NCI-H345 treated with DMSO at 0.1 percent for 48 hours (cell line): ENCODE measurements around the gene STIM1.
"Not testable (repeated sequence)": the region's sequence is repeated elsewhere in the genome, so short reads cannot be mapped to it uniquely, and the experiment has no call there.

Source experiments
- DNase-seq: peaks from one replicate; lab custom pipeline; 2025; ENCODE audit not compliant: unreplicated experiment; lab: John Stamatoyannopoulos, UW

STIM1 gene

DNA sequence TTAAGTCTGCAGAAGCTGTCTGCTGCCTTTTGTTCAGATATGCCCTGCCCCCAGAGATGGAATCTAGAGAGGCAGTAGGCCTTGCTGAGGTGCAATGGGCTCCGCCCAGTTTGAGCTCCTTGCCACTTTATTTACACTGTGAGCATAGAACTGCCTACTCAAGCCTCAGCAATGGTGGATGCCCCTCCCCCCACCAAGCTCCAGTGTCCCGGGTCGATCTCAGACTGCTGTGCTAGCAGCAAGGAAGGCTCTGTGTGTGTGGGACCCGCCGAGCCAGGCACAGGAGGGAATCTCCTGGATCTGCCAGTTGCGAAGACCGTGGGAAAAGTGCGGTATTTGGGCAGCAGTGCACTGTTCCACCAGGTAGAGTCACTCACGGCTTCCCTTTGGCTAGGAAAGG lies 161.1 kb downstream of the STIM1 start:
- DNase-seq = not testable (repeated sequence)

DNA sequence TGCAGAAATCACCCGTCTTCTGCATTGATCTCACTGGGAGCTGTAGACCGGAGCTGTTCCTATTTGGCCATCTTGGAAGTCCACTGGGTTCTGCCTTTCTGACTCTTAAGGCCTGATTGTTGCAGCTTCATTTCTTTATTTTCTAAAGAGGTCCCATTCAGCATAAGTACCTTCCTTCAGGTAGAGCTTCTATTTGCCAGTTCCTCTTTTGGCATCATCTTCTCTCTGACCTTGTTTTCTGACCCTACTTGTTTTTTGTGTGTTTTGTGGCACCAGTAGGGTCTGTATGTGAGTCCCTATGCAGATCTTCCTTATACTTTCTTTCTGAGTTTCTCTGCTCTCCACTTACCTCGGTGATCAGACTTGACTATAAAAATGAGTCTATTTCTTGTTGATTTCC lies 161.7 kb downstream of the STIM1 start:
- DNase-seq = no peak

DNA sequence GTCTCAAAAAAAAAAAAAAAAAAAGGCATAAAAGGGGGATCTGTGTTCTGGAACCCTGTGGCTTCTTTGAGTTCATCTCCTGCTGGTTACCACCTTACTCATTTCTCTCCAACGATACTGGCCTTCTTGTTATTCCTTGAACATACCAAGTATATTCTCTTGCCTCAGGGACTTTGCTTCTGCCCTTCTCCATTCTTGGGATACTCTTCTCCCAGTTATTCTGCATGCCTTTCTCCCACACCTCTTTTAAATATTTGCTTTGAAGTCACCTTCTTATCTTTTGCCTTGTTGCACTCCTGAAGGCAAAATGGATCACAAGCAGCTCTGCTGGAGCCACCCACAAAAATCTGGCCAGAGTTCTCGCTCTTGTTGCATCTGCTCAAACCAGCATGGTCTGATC lies 163.2 kb downstream of the STIM1 start:
- no peak for DNase-seq

DNA sequence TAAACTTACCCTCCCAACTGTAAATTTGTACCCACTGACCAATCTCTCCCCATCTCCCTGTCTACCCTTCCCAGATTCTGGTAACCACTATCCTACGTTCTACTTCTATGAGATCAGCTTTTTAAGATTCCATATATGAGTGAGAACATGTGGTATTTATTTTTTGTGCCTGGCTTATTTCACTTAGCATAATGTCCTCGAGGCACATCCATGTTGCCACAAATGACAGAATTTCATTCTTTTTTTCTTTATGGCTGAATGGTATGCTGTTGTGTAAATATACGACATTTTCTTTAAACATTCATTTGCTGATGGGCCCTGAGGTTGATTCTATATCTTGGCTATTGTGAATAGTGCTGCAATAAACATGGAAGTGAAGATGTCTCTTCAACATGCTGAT lies 164.4 kb downstream of the STIM1 start:
- DNase-seq = no peak

DNA sequence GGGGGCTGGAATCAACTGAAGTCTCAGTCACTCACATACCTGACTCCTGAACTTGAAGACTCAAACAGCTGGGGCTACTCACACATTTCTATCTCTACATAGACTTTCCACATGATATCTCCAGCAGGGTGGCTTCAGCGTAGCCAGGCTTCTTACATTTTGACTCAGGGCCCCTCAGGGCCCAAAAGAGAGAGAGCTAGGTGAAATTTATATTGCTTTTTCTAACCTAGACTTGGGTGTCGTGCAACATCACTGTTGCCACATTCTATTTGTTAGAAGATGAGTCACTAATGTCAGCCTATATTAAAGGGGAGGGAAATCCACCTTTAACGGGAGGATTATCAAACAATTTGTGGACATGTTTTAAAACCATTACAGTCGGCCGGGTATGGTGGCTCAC lies 167.2 kb downstream of the STIM1 start:
- no peak for DNase-seq

DNA sequence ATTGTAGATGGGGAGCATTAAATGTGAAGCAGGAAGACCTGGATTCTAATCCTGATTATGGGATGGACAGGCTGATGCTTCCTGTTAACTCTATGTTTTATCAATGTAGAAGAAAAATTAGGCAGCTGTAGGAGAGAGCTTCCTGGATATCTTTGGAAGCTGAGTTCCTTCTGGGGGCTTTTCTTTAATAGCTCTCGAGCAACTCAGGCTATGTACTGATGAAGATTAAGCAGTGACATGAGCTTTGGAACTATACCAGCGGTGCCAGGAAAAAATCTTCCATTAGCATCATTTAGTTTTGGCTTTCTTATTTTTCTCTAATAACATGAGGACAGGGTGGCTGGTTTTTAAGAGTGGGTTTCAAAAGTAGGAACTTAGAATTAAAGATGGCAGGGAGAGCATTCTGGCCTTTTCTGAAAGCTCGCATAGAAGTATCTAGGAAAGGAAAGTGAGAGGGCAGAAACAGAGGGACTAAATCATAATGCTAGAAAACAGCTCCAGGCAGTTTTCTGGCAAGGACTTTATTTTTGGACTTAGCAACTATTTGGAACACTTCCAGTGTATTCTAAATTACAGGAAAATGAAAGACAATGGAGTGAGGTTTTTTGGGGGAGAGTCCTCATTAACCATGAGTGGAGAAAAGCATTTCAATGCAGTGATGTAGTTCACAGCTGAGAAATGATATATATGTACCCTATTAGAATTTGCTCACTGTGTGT lies 169.9 kb downstream of the STIM1 start:
- no peak for DNase-seq

DNA sequence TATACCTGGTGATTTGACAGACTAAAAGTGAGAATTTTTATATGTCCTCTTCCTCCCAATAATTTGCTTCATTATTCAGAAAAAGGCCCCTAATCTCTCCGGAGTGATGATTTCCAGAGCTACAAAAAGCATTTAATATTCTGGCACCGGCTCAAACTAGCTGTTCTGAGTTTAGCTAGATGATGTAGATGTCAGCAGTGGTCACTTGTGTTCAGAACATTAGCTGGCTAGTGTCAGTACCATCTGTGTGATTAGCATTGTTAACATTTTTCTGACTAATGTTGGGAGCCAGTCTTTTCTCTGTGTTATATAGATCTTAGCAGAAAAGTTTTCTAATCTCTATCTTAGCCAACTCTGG lies 170.5 kb downstream of the STIM1 start:
- no peak for DNase-seq

DNA sequence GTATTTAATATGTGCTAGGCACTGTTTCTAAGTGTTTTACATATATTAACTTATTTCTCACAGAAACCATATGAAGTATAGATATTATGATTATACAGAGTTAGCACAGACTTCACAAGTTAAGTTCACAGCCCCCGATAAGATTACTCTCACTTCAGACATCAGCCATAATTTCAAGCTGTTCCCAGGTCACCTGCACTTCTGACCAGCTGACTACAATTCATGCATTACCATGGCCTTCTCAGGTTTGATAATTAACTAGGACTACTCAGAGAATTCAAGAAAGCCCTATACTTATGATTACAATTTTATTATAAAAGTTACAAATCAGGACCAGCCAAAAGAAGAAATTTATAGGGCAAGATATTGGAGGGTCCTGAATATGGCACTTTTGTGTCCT lies 170.9 kb downstream of the STIM1 start:
- DNase-seq = no peak

DNA sequence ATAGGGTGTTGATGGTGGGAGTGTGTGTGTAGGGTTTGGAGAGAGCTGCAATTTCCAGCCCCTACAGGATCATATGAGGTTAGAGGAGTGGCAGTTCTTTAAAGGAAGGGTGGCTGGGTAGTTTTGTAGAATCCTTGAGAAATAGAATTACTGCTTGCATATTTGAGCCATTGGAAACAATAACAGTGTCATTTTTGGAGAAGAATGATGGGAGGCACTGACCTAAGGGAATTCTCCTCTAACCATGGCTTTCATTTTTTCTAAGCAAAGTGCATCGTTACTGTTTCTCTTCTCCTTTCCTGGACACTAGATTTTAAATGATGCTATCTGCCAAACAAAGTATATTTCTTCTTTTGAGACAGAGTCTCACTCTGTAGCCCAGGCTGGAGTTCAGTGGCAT lies 172.3 kb downstream of the STIM1 start:
- DNase-seq = no peak

DNA sequence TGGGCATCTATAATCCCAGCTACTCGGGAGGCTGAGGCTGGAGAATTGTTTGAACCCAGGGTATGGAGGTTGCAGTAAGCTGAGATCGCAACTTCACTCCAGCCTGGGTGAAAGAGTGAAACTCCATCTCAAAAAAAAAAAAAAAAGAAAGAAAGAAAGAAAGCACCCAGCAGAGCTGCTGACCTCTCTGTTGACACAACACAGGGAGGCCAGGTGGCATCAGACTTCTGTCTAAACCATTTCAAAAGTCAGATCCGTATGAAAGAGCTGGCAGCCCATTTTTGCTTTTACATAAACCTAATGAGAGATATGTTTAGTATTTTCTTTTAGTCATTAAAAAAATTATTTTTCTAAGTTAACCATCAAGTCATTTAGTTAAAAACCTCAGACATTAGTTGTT lies 174.7 kb downstream of the STIM1 start:
- DNase-seq = no peak

DNA sequence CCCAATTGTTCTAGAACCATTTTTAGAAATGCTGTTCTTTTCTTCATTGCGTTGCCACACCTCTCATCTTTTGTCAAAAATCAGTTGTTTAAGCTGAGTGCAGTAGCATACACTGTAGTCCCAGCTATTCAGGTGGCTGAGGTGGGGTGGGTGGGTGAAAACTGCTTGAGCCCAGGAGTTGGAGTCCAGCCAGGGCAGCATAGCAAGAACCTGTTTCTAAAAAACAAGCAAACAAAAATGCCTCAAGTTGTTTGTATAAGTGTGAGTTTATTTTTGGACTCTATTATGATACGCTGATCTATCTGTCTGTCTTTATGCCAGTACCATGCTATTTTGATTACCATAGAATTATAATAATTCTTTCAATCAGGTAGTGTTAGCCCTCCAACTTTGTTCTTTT lies 176.6 kb downstream of the STIM1 start:
- DNase-seq = peak; percentile 18

DNA sequence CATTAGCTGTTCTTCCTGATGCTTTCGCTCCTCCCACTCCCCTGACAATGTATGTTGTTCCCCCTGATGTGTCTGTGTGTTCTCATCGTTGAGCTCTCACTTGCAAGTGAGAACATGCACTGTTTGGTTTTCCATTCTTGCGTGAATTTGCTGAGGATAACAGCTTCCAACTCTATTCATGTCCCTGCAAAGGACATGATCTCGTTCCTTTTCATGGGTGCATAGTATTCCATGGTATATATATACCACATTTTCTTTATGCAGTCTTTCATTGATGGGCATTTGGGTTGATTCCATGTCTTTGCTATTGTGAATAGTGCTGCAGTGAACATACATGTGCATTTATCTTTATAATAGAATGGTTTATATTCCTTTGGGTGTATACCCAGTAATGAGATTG lies 180.5 kb downstream of the STIM1 start:
- DNase-seq = no peak

DNA sequence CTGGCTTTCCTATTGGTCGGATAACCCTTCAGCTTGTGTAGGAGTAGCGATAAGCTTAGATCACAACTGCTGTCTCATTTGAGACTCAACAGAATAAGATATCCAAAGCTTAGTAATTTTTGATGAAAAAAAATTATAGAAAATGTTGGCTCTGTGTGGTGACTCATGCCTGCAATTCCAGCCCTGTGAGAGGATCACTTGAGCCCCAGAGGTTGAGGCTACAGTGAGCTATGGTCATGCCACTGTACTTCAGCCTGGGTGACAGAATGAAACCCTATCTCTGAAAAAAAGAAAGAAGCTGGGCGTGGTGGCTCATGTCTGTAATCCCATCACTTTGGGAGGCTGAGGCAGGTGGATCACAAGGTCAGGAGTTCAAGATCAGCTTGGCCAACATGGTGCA lies 183.5 kb downstream of the STIM1 start:
- DNase-seq = no peak

DNA sequence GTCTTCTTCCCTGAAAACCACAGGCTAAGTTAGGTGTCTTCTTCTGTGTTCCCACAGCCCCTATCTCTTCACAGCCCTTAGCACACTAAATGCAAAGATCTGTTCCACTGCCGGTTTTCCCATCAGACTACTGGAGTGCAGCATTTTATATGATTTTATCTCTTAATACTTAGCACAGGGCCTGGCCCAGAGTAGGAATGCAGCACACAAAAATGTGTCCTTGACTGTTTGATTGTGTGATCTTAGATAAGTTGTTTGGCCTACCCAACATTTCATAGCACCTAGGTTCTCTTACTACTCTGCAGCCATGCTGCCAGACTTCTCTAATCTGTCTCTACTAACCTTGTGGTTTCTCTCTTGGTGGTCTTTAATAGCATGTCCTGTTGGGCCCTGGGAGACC lies 185.0 kb downstream of the STIM1 start:
- DNase-seq = no peak

DNA sequence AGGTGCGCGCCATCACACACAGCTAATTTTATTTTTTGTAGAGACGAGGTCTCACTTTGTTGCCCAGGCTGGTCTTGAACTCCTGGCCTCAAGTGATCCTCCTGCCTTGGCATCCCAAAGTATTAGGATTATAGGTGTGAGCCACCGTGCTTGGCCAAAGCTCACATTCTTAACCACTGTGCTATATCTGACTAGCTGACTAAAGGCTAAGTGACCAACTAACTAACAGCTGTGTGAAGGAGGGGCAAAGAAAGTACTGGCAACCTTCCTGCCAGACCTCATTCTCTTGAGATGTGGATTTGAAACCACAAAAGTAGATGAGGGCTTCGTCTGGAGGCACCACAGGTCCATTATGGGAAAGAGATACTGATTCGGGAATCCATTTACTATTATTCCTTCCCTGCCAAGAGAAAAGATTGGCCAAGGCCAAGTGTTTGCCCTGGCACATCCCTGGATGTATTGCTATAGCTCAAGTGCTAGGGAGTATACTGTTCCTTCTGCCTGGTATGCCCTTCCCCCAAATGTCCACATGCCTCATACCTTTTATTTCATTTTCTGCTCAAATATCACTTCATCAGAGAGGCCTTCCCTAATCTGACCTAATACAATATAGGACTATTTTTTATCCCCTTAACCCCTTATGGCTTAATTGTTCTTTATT lies 186.4 kb downstream of the STIM1 start:
- DNase-seq = no peak

DNA sequence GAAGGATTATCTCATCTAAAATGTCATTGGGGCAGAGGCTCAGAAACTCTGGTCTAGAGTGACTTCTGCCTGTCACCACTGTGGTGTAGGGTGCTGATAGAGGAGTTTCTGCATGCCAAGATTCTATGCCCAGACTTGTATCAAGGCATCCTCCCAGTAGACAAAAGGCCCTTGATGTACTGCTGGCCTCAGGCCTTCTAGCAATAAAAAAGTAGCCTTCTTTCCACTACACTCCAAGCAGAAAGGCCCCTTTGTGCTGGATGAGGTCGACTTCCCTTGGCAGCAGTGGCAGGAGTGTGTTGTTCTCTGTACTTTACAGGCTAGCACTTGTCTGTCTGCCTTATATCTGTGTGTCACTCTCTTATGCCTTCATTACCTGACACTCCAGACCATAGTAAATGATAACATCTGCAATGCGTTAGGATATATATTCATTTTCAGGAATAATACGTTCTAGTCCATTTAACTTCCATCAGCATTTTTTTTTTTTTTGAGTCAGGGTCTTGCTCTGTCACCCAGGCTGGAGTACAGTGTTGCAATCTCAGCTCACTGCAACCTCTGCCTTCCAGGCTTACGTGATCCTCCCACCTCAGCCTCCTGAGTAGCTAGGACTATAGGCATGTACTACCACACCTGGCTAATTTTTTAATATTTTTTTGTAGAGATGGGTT lies 189.6 kb downstream of the STIM1 start:
- no peak for DNase-seq

DNA sequence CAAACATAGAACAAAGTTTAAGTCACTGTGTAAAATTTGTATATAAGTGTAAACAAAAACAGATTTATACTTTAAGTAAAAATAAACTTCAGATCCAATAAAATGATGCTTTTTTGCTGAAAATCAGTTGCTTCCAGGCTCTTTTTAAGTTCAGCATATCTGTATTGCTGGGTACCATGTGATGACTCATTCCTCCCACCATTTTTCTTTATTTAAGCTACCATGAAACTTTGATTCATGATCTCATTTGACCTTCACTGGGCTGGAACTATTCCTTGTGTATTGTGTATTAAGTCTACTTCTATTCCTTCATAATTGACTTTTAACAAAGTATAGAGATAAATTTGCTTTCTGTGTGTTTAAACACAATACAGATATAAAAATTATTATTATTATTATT lies 192.9 kb downstream of the STIM1 start:
- DNase-seq = no peak

DNA sequence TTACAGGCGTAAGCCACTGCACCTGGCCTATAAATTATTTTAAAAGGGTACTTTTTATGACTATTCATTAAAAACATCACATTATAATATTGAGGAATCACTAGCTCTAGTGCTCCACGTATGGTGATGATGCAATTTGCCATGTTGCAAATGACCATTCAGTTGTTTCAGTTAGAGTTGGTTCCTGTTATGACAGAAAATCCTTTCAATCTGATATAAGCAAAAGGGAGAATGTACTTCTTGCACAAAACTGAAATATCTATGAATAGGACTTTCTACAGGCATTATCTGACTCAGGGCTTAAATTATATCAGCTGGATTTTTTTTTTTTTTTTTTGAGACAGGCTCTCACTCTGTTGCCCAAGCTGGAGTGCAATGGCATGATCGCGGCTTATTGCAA lies 193.5 kb downstream of the STIM1 start:
- no peak for DNase-seq

DNA sequence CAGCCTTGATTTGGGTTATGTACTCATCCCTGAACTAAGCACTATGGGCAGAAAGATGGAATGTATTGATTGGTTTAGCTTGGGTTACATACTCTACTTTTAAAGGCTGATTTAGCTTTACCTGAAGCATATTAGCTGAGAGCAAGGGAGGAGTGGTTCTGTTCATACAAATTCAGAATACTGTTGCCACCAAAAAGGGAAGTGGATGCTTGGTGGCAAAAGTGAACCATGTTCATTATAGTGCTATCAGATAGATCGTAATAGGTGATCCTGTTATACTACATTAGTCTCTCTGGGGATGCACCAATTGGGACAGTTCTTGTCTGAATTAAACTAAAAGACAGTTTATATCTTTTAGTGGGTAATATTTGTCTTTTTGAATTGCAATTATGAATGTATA lies 194.7 kb downstream of the STIM1 start:
- DNase-seq = no peak

DNA sequence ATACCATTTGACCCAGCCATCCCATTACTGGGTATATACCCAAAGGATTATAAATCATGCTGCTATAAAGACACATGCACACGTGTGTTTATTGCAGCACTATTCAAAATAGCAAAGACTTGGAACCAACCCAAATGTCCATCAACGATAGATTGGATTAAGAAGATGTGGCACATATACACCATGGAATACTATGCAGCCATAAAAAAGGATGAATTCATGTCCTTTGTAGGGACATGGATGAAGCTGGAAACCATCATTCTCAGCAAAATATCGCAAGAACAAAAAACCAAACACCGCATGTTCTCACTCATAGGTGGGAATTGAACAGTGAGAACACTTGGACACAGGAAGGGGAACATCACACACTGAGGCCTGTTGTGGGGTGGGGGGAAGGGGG lies 197.7 kb downstream of the STIM1 start:
- DNase-seq = not testable (repeated sequence)

DNA sequence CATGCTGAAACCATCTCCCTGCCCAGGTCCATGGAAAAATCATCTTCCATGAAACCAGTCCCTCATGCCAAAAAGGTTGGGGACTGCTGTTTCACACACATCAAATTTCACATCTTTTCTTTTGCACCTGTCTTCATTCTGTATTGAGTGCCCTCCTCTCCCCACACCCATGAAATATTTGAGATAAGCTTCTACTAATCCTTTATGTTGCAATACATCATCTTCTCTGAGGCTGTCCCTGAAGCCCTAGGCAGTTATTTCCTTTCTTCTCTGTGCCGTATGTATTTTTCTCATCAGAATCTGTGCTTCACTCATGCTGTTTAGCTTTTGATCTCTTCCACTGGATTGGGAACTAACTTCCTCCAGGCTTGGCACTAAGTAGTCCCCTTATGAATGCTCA lies 199.2 kb downstream of the STIM1 start:
- no peak for DNase-seq

DNA sequence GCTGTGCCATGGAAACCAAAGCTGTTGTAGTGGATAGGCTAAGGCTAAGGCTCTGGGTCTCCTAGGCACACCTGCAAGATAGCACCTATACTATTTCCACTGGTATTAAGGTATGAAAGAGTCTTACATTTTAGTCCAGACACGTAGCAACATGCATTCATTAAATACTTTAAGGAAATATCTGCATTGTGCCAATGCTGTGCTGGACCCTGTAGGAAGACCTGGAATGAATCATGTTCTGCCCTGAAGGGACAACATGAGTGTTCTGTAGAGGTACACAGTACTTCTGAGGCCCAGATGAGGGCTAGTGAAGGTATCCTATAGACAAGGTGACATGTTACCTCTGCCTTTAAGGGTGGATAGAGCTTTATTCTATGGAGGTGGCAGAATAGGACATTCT lies 204.0 kb downstream of the STIM1 start:
- no peak for DNase-seq
